WI38 (cell line): ENCODE measurements around the gene GAB2.

Source experiments
- H3K4me3 ChIP-seq: 2 replicates; pipeline ENCODE4 v1.5.1; 2011; ENCODE audit warnings: low read depth, mild to moderate bottlenecking, control low read depth, low read length
- TF ChIP-seq, protein P1 (sequence below): IDR thresholded peaks from 2 replicates; pipeline ENCODE4 v1.5.1; 2012; ENCODE audit warnings: low read depth, mild to moderate bottlenecking, control low read depth, low read length

The GAB2 gene

DNA sequence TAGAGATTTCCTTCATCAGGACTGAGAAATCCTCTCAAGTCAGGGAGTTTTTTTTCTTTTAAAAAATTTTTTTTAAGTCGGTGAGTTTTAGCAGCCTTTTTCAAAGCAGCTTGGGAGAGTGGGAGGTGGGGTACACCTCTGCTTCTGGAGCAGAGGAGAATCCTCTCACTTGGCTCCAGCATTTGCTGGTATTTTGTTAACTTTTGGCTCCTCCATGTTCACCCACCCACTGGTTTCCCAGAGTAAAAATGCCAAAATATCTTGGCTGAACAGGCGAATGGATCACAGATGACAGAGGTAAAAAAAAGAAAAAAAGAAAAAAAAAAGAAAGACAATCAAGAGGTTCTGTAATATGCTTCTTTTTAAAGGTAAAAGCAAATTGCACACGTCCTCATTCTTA lies 68.0 kb downstream of the GAB2 start:
- no peak overlapping the region; the same call in 1 of the 2 replicates for H3K4me3 ChIP-seq
- TF ChIP-seq, protein P1, sequence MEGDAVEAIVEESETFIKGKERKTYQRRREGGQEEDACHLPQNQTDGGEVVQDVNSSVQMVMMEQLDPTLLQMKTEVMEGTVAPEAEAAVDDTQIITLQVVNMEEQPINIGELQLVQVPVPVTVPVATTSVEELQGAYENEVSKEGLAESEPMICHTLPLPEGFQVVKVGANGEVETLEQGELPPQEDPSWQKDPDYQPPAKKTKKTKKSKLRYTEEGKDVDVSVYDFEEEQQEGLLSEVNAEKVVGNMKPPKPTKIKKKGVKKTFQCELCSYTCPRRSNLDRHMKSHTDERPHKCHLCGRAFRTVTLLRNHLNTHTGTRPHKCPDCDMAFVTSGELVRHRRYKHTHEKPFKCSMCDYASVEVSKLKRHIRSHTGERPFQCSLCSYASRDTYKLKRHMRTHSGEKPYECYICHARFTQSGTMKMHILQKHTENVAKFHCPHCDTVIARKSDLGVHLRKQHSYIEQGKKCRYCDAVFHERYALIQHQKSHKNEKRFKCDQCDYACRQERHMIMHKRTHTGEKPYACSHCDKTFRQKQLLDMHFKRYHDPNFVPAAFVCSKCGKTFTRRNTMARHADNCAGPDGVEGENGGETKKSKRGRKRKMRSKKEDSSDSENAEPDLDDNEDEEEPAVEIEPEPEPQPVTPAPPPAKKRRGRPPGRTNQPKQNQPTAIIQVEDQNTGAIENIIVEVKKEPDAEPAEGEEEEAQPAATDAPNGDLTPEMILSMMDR = no peak

DNA sequence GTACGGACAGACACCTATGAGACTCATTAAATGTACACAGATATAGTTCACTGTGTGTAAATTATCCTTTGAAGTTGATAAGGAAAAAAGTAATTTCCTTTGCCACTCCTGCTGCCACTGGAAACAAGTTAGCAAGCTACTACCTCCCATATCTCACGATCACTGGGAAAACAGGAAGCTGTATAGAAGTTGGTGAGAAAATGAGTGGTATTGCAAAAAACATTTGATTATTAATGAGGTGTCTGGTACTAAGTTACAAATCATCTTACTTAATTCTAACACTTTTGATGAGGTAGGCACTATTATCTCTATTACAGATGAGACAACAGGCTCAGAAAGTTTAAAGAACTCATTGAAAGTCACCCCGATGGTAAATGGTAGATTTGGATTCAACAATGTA lies 68.5 kb downstream of the GAB2 start:
- TF ChIP-seq, protein P1 = no peak
- no peak overlapping the region for H3K4me3 ChIP-seq

DNA sequence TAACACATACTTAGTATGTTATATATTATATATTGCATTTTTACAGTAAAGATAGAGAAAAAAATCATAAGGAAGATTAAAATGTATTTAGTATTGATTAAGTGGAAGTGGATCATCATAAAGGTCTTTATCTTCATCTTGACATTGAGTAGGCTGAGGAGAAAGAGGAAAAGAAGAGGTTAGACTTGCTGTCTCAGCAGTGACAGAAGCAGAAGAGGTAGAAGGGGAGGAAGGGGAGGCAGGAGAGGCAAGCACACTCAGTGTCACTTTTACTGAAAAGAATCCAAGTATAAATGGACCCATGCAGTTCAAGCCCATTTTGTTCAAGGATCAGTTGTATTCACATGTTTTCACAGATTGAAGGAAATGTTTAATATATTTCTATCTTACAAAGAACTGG lies 69.7 kb downstream of the GAB2 start:
- TF ChIP-seq, protein P1 = no peak
- H3K4me3 ChIP-seq = no peak overlapping the region

DNA sequence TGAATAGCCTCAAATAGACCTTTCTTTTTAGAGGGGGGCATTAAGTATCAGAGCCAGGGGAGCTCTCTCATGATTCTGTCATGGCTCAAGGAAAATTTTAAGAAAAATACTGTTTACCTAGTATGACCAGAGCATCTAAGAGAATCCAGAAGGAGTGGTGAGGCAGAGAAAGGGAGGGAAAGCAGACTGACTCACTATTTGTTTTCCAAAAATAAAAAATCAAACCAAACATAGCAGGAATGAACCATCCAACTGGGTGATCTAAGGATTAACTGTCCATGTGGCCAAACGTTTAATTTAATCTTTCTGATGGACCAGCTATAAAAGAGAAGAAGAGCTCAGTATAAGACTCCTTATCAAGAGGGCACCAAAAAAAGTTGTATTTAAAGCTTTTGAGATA lies 70.8 kb downstream of the GAB2 start:
- H3K4me3 ChIP-seq = no peak overlapping the region
- TF ChIP-seq, protein P1 = no peak

DNA sequence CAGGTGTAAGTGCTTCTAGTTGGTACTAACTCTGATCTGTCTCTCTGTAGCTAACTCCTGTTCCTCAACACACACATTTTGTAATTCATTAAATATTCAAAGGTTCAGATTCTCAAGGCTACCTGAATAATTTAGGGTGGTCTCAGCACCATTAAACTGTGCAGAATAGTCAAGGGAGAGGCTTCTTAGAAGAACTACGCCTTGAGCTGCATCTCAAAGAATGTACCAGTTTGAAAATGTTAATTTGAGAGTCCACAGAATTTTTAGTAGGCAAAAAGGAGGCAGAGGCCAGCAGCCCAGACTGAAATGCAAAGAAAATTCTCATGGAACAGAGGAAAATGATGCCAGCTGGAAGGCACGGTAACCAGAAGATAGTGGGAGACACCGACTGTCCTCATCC lies 72.2 kb downstream of the GAB2 start:
- TF ChIP-seq, protein P1 = no peak
- no peak overlapping the region for H3K4me3 ChIP-seq

DNA sequence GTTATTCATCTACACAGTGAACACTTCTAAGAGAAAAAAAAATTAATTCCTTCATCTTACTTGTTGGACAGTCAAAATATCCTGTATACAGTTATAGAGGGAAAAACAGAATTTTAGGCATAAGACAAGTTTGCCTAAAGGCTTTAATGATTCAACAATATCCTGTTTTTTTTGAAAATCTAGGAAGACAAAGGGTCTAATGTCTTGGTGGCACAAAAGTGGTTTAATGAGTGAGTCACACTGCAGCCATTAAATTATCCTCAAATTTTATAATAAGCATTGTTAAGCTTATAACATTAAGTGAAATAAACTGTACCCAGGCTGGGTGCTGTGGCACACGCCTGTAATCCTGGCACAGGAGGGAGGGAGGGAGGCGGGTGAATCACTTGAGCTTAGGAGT lies 72.9 kb downstream of the GAB2 start:
- TF ChIP-seq, protein P1 = no peak
- H3K4me3 ChIP-seq = no peak overlapping the region

DNA sequence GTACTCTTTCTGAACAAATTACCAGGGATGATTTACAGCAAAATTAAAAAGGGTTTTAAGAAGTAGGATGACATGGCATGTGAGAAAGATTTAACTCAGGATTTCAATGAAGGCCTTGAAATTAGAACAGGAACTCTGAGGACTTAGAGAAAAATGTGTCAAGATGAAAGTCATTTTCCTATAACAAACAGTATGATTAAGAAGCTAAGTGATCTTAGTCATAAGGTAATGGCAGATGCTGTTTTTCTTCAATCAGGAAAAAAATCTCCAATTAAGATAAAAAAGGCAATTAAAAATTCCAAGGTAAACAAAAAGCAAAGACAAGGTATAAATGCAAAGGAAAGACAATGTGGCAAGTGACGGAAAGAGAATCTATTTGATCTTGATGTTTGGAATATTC lies 73.5 kb downstream of the GAB2 start:
- no peak overlapping the region for H3K4me3 ChIP-seq
- TF ChIP-seq, protein P1 = no peak
